Left renal pelvis (tissue), 4 donors: ENCODE results near the gene MRPL17. TPM values are rescaled to one million over a fixed set of nuclear protein-coding genes. Genes with fewer than 3 reads are reported as not detected.
"Not testable (repeated sequence)": the region's sequence is repeated elsewhere in the genome, so short reads cannot be mapped to it uniquely, and the experiment has no call there.

ENCODE experiments used
- DNase-seq, 4 donors: peaks; one replicate each; pipeline ENCODE4 v3.0.0-alpha.2; 2013; ENCODE audit warnings: low read depth in 4 of 4, low spot score in 3 of 4
- polyA plus RNA-seq, 4 donors: library from polyadenylated mRNA; unstranded; fragments of 120-200 nt; gene quantifications; one replicate each; pipeline ENCODE4 v1.2.1, GENCODE V29; 2013; ENCODE audit not compliant: insufficient read length in 4 of 4

The MRPL17 gene
- 10 to 100 TPM; 45.6 to 68.1 (median 64.6) TPM for polyA plus RNA-seq

DNA sequence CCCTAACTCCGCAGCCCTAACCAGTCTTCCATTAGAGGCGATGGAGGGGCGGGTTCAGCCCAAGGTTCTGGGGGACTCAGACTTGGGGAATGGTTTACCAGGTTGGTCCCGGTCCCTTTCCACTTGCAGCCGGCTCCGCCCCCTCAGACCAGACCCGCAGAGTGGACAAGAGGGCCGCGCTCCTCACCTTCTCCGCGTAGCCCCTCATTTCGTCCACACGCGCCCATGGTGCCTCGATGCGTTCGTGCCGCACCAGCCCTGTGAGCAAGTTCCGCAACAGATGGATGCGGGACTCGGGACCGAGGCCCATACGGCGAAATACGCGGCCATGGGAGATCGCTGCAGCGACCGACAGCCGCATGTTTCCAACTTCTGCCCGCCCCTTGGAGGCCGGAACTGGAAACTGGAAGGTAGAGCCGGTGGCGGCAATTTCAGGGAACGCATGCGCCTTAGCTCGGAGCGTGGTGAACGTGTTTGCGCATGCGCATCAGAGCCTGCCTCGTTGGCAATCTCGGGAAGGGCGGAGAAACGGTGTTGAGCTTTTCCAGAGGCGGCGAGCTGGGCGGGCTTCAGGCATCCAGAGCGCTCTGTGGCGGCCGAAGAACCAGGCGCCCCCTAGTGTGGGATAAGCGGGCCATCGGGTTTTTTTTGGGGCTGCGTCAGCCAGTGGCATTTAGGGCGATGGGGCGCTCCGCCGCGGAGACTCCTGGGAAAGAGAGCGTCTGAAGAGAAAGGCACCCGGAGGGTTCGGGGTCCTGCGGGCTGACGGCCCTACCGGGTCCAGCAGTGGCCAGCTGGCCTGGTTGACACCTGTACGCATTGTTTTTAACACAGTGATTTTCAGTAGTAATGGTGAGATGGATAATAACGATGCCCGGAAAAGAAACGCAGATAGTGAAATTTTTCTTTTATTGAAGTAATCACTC is at the start of gene MRPL17:
Gene MRPL17, minus strand, starts transcription at position 405 of the 926 bp plus-strand sequence. Its CDS starts 44 bp downstream, at position 361.
- DNase-seq, result peak; percentile 98 to 99 (median 99)

DNA sequence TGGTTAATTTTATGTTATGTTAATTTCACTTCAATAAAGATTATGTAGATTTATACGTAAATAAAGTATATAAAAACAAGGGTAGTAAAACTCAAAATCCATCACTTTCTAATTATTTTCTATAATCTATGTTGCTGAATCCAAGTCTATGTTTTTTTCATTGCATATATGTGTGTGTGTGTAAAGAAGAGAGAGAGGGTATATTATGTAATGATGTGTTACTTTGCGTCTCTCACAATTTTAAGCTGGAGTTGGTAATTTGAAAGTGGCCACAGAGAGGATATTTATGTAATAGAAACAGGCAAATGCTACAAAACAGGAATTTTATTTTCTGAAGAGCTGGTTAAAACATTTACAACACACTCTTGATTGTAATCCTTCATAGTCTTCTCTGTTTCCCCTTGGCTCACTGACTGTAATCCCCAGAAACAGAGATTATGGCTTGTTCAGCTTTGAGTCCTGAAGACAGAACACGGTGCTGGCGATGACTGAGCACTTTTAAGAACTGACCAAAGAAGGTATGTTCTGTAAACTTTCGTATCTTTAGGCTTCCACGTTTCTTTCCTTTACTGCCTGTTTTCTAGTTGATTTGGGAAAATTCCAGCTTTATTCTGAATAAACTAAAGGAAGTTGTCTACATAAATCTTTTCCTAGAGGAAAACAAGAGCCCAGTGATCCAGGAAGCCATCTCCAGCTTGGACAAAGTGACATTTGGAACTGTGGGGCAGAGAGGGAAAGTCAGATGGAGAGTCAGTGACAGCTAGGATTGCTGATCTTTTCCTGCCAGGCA is 45.0 kb upstream of the MRPL17 start:
- no peak for DNase-seq

- DNase-seq, result no peak
Observed at GRCh38 chr11:6725386-6725896, 42.3 kb upstream of the MRPL17 start.

GRCh38 chr11:6724013-6724412 is 40.9 kb upstream of the MRPL17 start:
- no peak for DNase-seq

DNA sequence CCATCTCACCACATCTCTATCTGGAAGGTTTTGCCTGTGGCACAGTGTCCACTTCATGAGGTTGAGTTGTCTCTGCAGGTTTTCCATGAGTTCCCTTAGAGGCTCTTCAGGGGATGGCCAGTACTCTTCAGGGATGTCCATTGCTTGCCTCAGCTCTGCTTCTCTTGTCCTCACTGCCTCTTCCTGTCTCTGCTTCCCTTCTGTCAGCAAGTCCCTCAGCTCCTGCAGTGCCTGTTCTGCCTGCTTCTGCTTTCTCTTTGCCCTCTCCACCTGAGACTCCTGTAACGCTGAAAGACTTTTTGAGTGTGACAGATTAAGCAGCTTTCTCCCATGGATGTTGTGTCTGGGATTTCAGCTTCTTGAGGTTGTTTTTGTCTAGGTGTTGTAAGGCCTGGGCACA is 38.2 kb upstream of the MRPL17 start:
- no peak for DNase-seq

GRCh38 chr11:6719576-6719975 is 36.4 kb upstream of the MRPL17 start:
- no peak for DNase-seq

GRCh38 chr11:6717426-6717825 is 34.3 kb upstream of the MRPL17 start:
- DNase-seq, result no peak

- not testable (repeated sequence) for DNase-seq
Observed at GRCh38 chr11:6711552-6711951, 28.4 kb upstream of the MRPL17 start.

DNA sequence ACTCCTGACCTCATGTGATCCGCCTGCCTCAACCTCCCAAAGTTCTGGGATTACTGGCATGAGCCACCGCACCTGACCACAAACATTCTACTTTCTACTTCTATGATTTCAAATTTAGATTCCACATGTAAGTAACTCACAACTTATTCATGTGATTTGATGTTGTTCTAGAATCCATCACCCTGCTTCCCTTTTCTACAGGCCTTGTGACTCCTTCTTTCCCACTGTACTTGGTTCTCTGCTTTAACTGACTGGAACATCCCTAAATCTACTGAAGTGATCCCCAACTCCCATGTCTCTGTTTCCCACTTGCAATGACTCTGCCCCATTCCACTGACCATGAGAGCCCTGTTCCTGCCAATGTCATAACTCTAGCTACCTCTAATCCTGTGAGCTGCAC is 25.7 kb upstream of the MRPL17 start:
- no peak for DNase-seq

DNA sequence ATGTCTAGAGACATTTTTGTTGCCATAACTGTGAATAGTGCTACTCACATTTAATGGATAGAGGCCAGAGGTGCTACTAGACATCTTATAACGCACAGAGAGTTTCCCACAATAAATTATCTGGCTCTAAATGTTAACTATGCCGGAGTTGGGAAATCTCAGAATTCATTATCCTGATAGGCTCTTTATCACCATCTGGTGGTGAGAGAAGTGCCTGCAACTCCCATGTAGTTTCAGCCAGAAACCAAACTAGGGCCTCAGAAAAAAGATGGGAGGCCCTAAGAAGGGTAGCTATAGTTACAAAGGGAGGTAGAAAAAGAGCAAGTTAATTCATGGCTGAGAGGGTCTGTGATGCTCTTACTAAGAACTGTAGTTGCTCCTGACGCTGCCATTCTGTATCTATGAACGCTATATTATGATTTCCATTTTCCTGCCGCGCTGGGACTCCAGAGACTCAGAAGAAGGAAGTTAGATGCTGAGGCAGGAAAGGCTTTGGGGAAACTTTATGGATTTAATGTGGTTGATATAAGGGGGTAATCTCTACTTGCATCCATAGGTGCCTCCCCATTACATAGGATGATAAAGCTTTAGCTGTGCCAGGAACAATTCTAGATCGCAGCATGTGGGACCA is 22.9 kb upstream of the MRPL17 start:
- DNase-seq, result peak in 3 of 4 donors; percentile 48 to 54 (median 48)

DNA sequence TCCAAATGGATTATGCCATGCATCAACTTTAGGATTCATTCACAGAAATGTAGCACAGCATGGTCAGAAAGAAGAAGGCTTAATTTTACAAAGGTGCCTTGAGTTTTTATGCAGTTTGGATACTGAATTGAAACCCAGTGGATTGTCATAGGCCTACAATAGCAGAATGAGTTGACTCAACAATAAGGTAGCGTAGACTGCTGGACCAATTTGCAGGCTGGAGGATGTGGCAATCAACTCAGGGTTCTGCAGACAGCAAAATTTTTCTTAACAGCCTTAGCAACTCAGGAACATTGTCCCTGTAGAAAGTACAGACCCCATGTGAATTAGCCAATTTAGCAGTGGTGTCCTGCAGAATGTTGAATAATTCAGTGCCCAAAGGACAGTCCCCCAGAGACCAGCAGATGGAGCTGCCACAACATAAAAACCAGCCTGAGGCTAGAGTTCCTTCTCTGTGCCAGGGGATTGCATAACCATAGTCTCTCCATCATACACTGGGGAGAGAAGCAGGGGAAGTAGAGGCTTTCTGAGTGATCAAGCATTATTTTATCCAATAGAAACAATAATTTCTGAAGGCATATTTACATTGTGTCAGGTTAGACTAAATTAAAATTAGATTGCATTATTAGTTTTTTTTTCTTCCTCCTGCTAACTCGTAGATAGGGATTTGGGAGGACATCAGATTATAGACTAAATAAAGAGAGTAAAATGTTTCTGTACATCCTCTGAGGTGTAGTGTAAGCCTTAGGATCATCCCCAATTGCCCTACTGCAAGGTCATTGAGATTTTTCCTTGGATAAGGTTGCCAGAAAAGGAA is 20.3 kb upstream of the MRPL17 start:
- no peak for DNase-seq

GRCh38 chr11:6701955-6702354 is 18.8 kb upstream of the MRPL17 start:
- DNase-seq, result not testable (repeated sequence)

GRCh38 chr11:6695377-6695776 is 12.2 kb upstream of the MRPL17 start:
- no peak for DNase-seq

GRCh38 chr11:6694229-6694535 is 11.0 kb upstream of the MRPL17 start:
- DNase-seq, result no peak

GRCh38 chr11:6693342-6694228 is 10.4 kb upstream of the MRPL17 start:
- no peak for DNase-seq

- DNase-seq, result no peak
Observed at GRCh38 chr11:6692128-6692527, 9.0 kb upstream of the MRPL17 start.

DNA sequence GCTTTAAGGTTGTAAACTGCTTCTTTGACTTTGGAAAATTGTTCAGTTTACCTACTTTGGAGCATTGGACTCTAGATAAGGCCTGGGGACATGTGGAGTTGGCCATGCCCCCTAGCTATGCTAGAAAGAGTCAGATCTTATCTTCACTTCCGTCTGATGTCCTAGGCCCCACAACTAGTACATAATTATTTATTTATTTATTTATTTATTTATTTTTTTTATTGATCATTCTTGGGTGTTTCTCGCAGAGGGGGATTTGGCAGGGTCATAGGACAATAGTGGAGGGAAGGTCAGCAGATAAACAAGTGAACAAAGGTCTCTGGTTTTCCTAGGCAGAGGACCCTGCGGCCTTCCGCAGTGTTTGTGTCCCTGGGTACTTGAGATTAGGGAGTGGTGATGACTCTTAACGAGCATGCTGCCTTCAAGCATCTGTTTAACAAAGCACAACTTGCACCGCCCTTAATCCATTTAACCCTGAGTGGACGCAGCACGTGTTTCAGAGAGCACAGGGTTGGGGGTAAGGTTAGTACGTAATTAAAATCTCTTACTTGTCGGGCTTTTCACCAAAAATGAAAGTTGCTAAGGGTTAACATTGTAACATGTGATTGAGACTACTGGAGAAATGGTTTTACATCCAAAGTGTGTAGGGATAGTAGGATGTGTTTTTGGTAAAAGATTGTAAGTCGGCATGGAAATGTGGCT is 7.4 kb upstream of the MRPL17 start:
- DNase-seq, result not testable (repeated sequence)

GRCh38 chr11:6687876-6688275 is 4.7 kb upstream of the MRPL17 start:
- no peak for DNase-seq

- DNase-seq, result no peak
Observed at GRCh38 chr11:6686006-6686405, 2.9 kb upstream of the MRPL17 start.
